Mammary epithelial cell (primary cell): ENCODE data around the gene ABR.

Experiments used
- CTCF ChIP-seq, 2 donors: IDR thresholded peaks in 1 of 2; conservative IDR thresholded peaks in 1 of 2; 2 replicates each; pipeline ENCODE4 v1.5.1; 2011 to 2012; ENCODE audit warnings: inconsistent platforms in 2 of 2, low read length in 2 of 2, mild to moderate bottlenecking in 2 of 2, control low read depth in 1 of 2, low read depth in 1 of 2; ENCODE audit not compliant: insufficient read depth in 1 of 2; ENCODE audit errors: extremely low read depth in 1 of 2
- EZH2 ChIP-seq: IDR thresholded peaks from 2 replicates; pipeline ENCODE4 v1.6.1; 2012; ENCODE audit warnings: low read length, inconsistent platforms, borderline replicate concordance

GRCh38 chr17:1222321-1222720 lies 42.5 kb upstream of the ABR start:
- no peak for TF ChIP-seq CTCF (conservative IDR thresholded peaks at IDR 0.05 in 1 of 2, IDR thresholded peaks at IDR 0.05 in 1 of 2; ENCODE audit: extremely low read depth in 1 of 2, insufficient read depth in 1 of 2, low read depth in 1 of 2, low read length in 2 of 2)
- TF ChIP-seq EZH2, result no peak
